ENCODE data around the gene SRPK3.
"Not testable (repeated sequence)": the region's sequence is repeated elsewhere in the genome, so short reads cannot be mapped to it uniquely, and the experiment has no call there.

The SRPK3 gene

GRCh38 chrX:153741446-153741845 lies 39.4 kb upstream of the SRPK3 start:
- Histone ChIP-seq H3K27ac (ENCODE audit: poor library complexity, severe bottlenecking) (no peak overlapping the region), H3K9me3 (ENCODE audit: severe bottlenecking) (no peaks in the 10 kb centered on the region), H3K4me3 (ENCODE audit: severe bottlenecking) (no peak overlapping the region), H3K27me3 (ENCODE audit: insufficient read depth, poor library complexity, severe bottlenecking) (no peaks in the 10 kb centered on the region), H3K4me1 (ENCODE audit: insufficient read depth, poor library complexity, severe bottlenecking) (no peaks in the 10 kb centered on the region), H3K36me3 (ENCODE audit: low read depth) (no peaks in the 10 kb centered on the region)
- DNase-seq (ENCODE audit: low spot score): no peak
- TF ChIP-seq CTCF (IDR thresholded peaks at IDR 0.05; ENCODE audit: poor library complexity, severe bottlenecking): no peak
- ATAC-seq (ENCODE audit: low read depth): no peak

GRCh38 chrX:153742111-153742510 lies 38.7 kb upstream of the SRPK3 start:
- not testable (repeated sequence) for DNase-seq (ENCODE audit: low spot score); H3K27me3 ChIP-seq (ENCODE audit: insufficient read depth, poor library complexity, severe bottlenecking); H3K9me3 ChIP-seq (ENCODE audit: severe bottlenecking); H3K4me3 ChIP-seq (ENCODE audit: severe bottlenecking); H3K4me1 ChIP-seq (ENCODE audit: insufficient read depth, poor library complexity, severe bottlenecking); ATAC-seq (ENCODE audit: low read depth); H3K36me3 ChIP-seq (ENCODE audit: low read depth); H3K27ac ChIP-seq (ENCODE audit: poor library complexity, severe bottlenecking)

DNA sequence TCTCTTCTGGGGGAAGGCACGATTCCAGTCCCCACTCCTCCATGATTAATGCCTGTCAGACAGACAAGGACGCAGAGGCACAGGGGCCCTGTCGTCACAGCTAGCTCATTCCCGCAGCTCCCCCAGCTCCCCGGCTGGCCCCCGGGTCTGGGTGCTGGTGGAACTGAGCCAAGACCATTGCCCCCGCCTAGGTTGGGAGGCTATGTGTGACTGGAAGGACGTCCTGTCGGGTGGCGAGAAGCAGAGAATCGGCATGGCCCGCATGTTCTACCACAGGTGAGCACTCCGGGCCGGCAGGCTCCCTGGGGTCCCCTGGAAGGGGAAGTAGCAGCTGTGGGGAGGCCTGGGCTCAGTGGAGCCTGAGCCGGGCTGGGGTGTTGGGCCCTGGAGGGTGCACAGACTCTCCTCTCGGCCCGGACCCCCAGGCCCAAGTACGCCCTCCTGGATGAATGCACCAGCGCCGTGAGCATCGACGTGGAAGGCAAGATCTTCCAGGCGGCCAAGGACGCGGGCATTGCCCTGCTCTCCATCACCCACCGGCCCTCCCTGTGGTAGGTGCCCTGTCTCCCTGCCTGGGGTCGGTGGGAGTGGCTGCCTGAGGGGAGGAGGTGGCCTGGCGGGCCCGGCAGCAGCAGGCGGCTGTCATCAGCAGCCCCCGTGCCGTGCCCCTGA lies 37.9 kb upstream of the SRPK3 start:
- not testable (repeated sequence) for H3K36me3 ChIP-seq (ENCODE audit: low read depth); H3K9me3 ChIP-seq (ENCODE audit: severe bottlenecking); H3K4me3 ChIP-seq (ENCODE audit: severe bottlenecking); H3K27me3 ChIP-seq (ENCODE audit: insufficient read depth, poor library complexity, severe bottlenecking); H3K4me1 ChIP-seq (ENCODE audit: insufficient read depth, poor library complexity, severe bottlenecking); DNase-seq (ENCODE audit: low spot score); H3K27ac ChIP-seq (ENCODE audit: poor library complexity, severe bottlenecking); ATAC-seq (ENCODE audit: low read depth)

GRCh38 chrX:153743468-153744209 lies 37.2 kb upstream of the SRPK3 start:
- H3K9me3 ChIP-seq (ENCODE audit: severe bottlenecking); H3K36me3 ChIP-seq (ENCODE audit: low read depth); H3K4me1 ChIP-seq (ENCODE audit: insufficient read depth, poor library complexity, severe bottlenecking); H3K27me3 ChIP-seq (ENCODE audit: insufficient read depth, poor library complexity, severe bottlenecking); H3K4me3 ChIP-seq (ENCODE audit: severe bottlenecking); H3K27ac ChIP-seq (ENCODE audit: poor library complexity, severe bottlenecking); ATAC-seq (ENCODE audit: low read depth); DNase-seq (ENCODE audit: low spot score): not testable (repeated sequence)

- H3K36me3 ChIP-seq (ENCODE audit: low read depth): no peaks in the 10 kb centered on the region
- no peak for DNase-seq (ENCODE audit: low spot score)
- no peaks in the 10 kb centered on the region for H3K4me1 ChIP-seq (ENCODE audit: insufficient read depth, poor library complexity, severe bottlenecking)
- no peak overlapping the region for H3K4me3 ChIP-seq (ENCODE audit: severe bottlenecking)
- H3K27me3 ChIP-seq (ENCODE audit: insufficient read depth, poor library complexity, severe bottlenecking): no peaks in the 10 kb centered on the region
- no peak for TF ChIP-seq CTCF (IDR thresholded peaks at IDR 0.05; ENCODE audit: poor library complexity, severe bottlenecking)
- H3K27ac ChIP-seq (ENCODE audit: poor library complexity, severe bottlenecking): no peak overlapping the region
- H3K9me3 ChIP-seq (ENCODE audit: severe bottlenecking): no peaks in the 10 kb centered on the region
- no peak for ATAC-seq (ENCODE audit: low read depth)
Measured at GRCh38 chrX:153744210-153745066, 36.4 kb upstream of the SRPK3 start.

DNA sequence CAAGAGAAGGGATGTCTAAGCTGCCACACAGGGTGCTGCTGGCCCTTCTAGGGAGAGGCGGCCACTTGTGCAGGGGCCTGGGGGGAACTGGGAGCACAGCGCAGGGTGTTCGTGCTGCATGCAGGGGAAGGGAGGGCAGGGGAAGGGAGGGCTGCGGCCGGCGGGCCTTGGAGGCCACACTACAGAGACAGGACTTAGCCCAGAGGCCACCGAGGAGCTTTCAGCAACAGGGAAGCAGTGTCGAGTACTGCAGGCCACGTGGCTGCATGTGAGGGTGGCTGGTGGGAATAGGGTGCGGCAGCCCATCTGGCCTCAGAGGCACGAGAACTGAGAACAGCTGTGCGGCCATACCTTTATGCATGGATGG lies 35.8 kb upstream of the SRPK3 start:
- not testable (repeated sequence) for H3K27ac ChIP-seq (ENCODE audit: poor library complexity, severe bottlenecking); H3K9me3 ChIP-seq (ENCODE audit: severe bottlenecking); ATAC-seq (ENCODE audit: low read depth); H3K4me3 ChIP-seq (ENCODE audit: severe bottlenecking); H3K4me1 ChIP-seq (ENCODE audit: insufficient read depth, poor library complexity, severe bottlenecking); DNase-seq (ENCODE audit: low spot score); H3K36me3 ChIP-seq (ENCODE audit: low read depth); H3K27me3 ChIP-seq (ENCODE audit: insufficient read depth, poor library complexity, severe bottlenecking)

Measured in RWPE2 (cell line).